Endothelial cell of umbilical vein (primary cell): ENCODE results near the gene LMTK2. TPM values are rescaled to one million over a fixed set of nuclear protein-coding genes. Genes with fewer than 3 reads are reported as not detected.

Experiments
- BruUV-seq: library from RNA; stranded (reverse); fragments of 400-500 nt; replicated peaks from 2 replicates; lab custom pipeline; 2021; lab: Mats Ljungman, UMichigan
- CTCF ChIA-PET: fragments of 300-600, 350-600 bp; sonication (Branson Sonifier 250); formaldehyde crosslinking; loops from one replicate; lab custom pipeline; 2021; ENCODE audit warnings: antibody characterized with exemption, inconsistent platforms; lab: Charles Lee
- POLR2A ChIA-PET: fragments of 300-600, 350-600 bp; sonication (Branson Sonifier 250); formaldehyde crosslinking; loops from one replicate; lab custom pipeline; 2021; ENCODE audit warnings: antibody characterized with exemption, inconsistent platforms; lab: Charles Lee
- DNase-seq: peaks from one replicate; pipeline ENCODE4 v3.0.0-alpha.2; 2011; ENCODE audit warnings: low read depth, low spot score
- FAIRE-seq: peaks from 2 replicates; lab custom pipeline; 2011; peaks lifted over from hg19 to GRCh38; lab: Jason Lieb, UNC
- H2AFZ ChIP-seq: 2 replicates; pipeline ENCODE4 v1.6.0; 2012; ENCODE audit warnings: low read depth, low read length, control low read depth, inconsistent platforms
- H3K27ac ChIP-seq: 2 replicates; pipeline ENCODE4 v1.5.1; 2011; ENCODE audit warnings: low read depth, mild to moderate bottlenecking, control low read depth, low read length, moderate library complexity; ENCODE audit not compliant: insufficient read depth
- H3K27me3 ChIP-seq, 2 experiments: 2 replicates each; pipeline versions ENCODE4 v1.6.0 to v1.6.1; 2011; ENCODE audit warnings: low read length in 2 of 2, mixed read lengths in 1 of 2; ENCODE audit not compliant: control insufficient read depth in 2 of 2, insufficient read depth in 2 of 2
- H3K36me3 ChIP-seq, 2 experiments: 2 replicates in 1 of 2; 3 replicates in 1 of 2; pipeline ENCODE4 v1.5.1; 2011; ENCODE audit warnings: low read length in 2 of 2, mild to moderate bottlenecking in 1 of 2, moderate library complexity in 1 of 2; ENCODE audit not compliant: control insufficient read depth in 2 of 2, insufficient read depth in 2 of 2; ENCODE audit errors: extremely low read depth in 1 of 2
- H3K4me1 ChIP-seq: 3 replicates; pipeline ENCODE4 v1.5.1; 2011; ENCODE audit warnings: mild to moderate bottlenecking, low read length; ENCODE audit not compliant: control insufficient read depth, insufficient read depth; ENCODE audit errors: extremely low read depth
- H3K4me2 ChIP-seq: 2 replicates; pipeline ENCODE4 v1.6.1; 2011; ENCODE audit warnings: low read length, control low read depth, mixed read lengths; ENCODE audit not compliant: insufficient read depth
- H3K4me3 ChIP-seq, 3 experiments: fragments of 200-600 bp in 1 of 3; sonication (generic), shearing (Covaris generic) in 1 of 3; replicated peaks in 1 of 3; 2 replicates each; pipeline ENCODE4 v1.5.1; 2011 to 2016; ENCODE audit warnings: control low read depth in 3 of 3, low read length in 3 of 3, mild to moderate bottlenecking in 2 of 3, inconsistent platforms in 1 of 3, low read depth in 1 of 3, moderate library complexity in 1 of 3; ENCODE audit not compliant: insufficient read depth in 1 of 3
- H3K79me2 ChIP-seq: 2 replicates; pipeline ENCODE4 v1.6.0; 2012; ENCODE audit warnings: low read length, inconsistent platforms; ENCODE audit not compliant: control insufficient read depth, insufficient read depth
- H3K9ac ChIP-seq: replicated peaks from 2 replicates; pipeline ENCODE3; 2011; ENCODE audit warnings: low read length, control low read depth; ENCODE audit not compliant: insufficient read depth; ENCODE audit errors: extremely low read depth
- H3K9me1 ChIP-seq: replicated peaks from 3 replicates; pipeline ENCODE4 v1.6.0; 2011; ENCODE audit warnings: mild to moderate bottlenecking, low read length; ENCODE audit not compliant: control insufficient read depth, insufficient read depth; ENCODE audit errors: extremely low read depth
- H3K9me3 ChIP-seq: replicated peaks from 2 replicates; pipeline ENCODE4 v1.5.1; 2012; ENCODE audit warnings: low read length, inconsistent platforms; ENCODE audit not compliant: control insufficient read depth, insufficient read depth
- H4K20me1 ChIP-seq: replicated peaks from 2 replicates; pipeline ENCODE3; 2011; ENCODE audit warnings: mild to moderate bottlenecking, low read length; ENCODE audit not compliant: control insufficient read depth, insufficient read depth; ENCODE audit errors: extremely low read depth
- CTCF ChIP-seq, 2 donors: IDR thresholded peaks; 1 replicate in 1 of 2; 2 replicates in 1 of 2; pipeline ENCODE4 v1.5.1; 2011; ENCODE audit warnings: low read length in 2 of 2, mild to moderate bottlenecking in 2 of 2, moderate library complexity in 2 of 2, control low read depth in 1 of 2, inconsistent platforms in 1 of 2, low read depth in 1 of 2; ENCODE audit not compliant: insufficient read depth in 1 of 2; ENCODE audit errors: extremely low read depth in 1 of 2
- EZH2 ChIP-seq: IDR thresholded peaks from 2 replicates; pipeline ENCODE4 v1.6.1; 2012; ENCODE audit warnings: borderline replicate concordance, low read depth, mild to moderate bottlenecking, moderate library complexity, low read length, inconsistent platforms; ENCODE audit not compliant: severe bottlenecking
- FOS ChIP-seq: IDR thresholded peaks from 2 replicates; pipeline ENCODE4 v1.6.1; 2011; ENCODE audit warnings: mild to moderate bottlenecking, low read length, moderate library complexity, borderline replicate concordance; ENCODE audit not compliant: insufficient read depth
- GATA2 ChIP-seq: IDR thresholded peaks from 2 replicates; pipeline ENCODE4 v1.7.0; 2011; ENCODE audit warnings: low read depth, mild to moderate bottlenecking, moderate library complexity, mixed read lengths, low read length; ENCODE audit not compliant: insufficient read length, insufficient read depth
- JUN ChIP-seq: IDR thresholded peaks from 2 replicates; pipeline ENCODE4 v1.6.1; 2011; ENCODE audit warnings: borderline replicate concordance, low read depth; ENCODE audit not compliant: insufficient read length, insufficient read depth
- MAX ChIP-seq: IDR thresholded peaks from 2 replicates; pipeline ENCODE4 v1.6.1; 2011; ENCODE audit not compliant: insufficient read depth, insufficient read length
- MYC ChIP-seq: IDR thresholded peaks from one replicate; pipeline ENCODE4 v1.6.1; 2011; ENCODE audit warnings: mild to moderate bottlenecking, low read depth, low read length
- POLR2A ChIP-seq: IDR thresholded peaks from 2 replicates; pipeline ENCODE4 v1.6.1; 2012; ENCODE audit warnings: low read depth, mild to moderate bottlenecking, control low read depth, low read length
- POLR2AphosphoS5 ChIP-seq: IDR thresholded peaks from 2 replicates; pipeline ENCODE4 v1.6.1; 2012; ENCODE audit warnings: low read depth, mild to moderate bottlenecking, control low read depth, low read length, moderate library complexity; ENCODE audit not compliant: insufficient read depth
- dilution Hi-C: fragments of 300-500 bp; cut with MboI; formaldehyde crosslinking; loops from one replicate; pipeline ENCODE4 v1.15.0; 2019; ENCODE audit warnings: low sequenced_read_pairs; ENCODE audit not compliant: extremely low pct_ligation_motif_present
- intact Hi-C: fragments of 100-400 bp; cut with micrococcal nuclease; formaldehyde crosslinking; loops from one replicate; pipeline ENCODE4 v1.10.0; 2022
- polyA plus RNA-seq, 4 experiments: library from polyadenylated mRNA; depleted of rRNA in 3 of 4; stranded (reverse) in 3 of 4; unstranded in 1 of 4; fragments of >200 nt; gene quantifications; 2 replicates each; pipeline versions ENCODE4 v1.2.1 to v1.2.3, GENCODE V29; 2011 to 2012; ENCODE audit warnings: missing spikeins in 1 of 4
- total RNA-seq: library from RNA; stranded (reverse); gene quantifications from 2 replicates; pipeline ENCODE4 v1.2.3, GENCODE V29; 2021

LMTK2 gene
- total and polyA plus RNA-seq, 2 donors (not counting 3 experiments of a cell fraction or from before 2014, with no cell fraction given): 5.9 to 13.8 TPM

GRCh38 chr7:98252425-98253054, 145.9 kb downstream of the LMTK2 start:
- Histone ChIP-seq H3K4me2 (peak overlapping the region; percentile 80), H3K36me3 (no peaks in the 10 kb centered on the region), H3K27ac (peak overlapping the region; percentile 58), H3K79me2 (peaks cover 34% of the 10 kb centered on the region), H3K9ac (peak overlapping the region; percentile 81), H3K9me1 (no peaks in the 10 kb centered on the region), H2AFZ (peak overlapping the region; percentile 72), H4K20me1 (no peaks in the 10 kb centered on the region), H3K9me3 (no peaks in the 10 kb centered on the region), H3K4me1 (peaks cover 43% of the 10 kb centered on the region), H3K27me3 (no peaks in the 10 kb centered on the region), H3K4me3 (peak overlapping the region; percentile 53 to 96 (median 65))
- intact Hi-C loops (loop anchor here (1.0 kb wide), 1 partner anchor 32 kb away; no protein-coding TSS in a partner anchor), dilution Hi-C loops (no loop called here)
- POLR2A ChIA-PET: no interaction called here
- DNase-seq: no peak
- TF ChIP-seq MAX (no peak), FOS (no peak), POLR2A (peak; percentile 35), EZH2 (no peak), MYC (no peak)
- CTCF ChIA-PET: interaction anchor here (1.3 to 3.2 kb wide), 3 partner anchors 14 to 22 kb away, joined by 3 to 12 read pairs (median 4); no protein-coding TSS in a partner anchor
- BruUV-seq: TSS peak; percentile 3
- FAIRE-seq: no peak

GRCh38 chr7:98254516-98254915, 147.9 kb downstream of the LMTK2 start:
- H3K9ac ChIP-seq: no peak overlapping the region
- H3K27ac ChIP-seq: no peak overlapping the region
- BruUV-seq: no TSS peak
- FAIRE-seq: no peak
- intact Hi-C loops (no loop called here), dilution Hi-C loops (no loop called here)
- H2AFZ ChIP-seq: no peak overlapping the region
- no peaks in the 10 kb centered on the region for H3K9me3 ChIP-seq
- H3K9me1 ChIP-seq: no peaks in the 10 kb centered on the region
- DNase-seq: no peak
- no peak overlapping the region for H3K4me3 ChIP-seq
- TF ChIP-seq POLR2AphosphoS5 (no peak), JUN (no peak), FOS (no peak), GATA2 (no peak), POLR2A (no peak), CTCF (IDR thresholded peaks at IDR 0.05; ENCODE audit: extremely low read depth in 1 of 2, insufficient read depth in 1 of 2, low read depth in 1 of 2, low read length in 2 of 2) (no peak), MAX (no peak), MYC (no peak), EZH2 (no peak)
- peaks cover 31% of the 10 kb centered on the region for H3K79me2 ChIP-seq
- no peak overlapping the region for H3K4me2 ChIP-seq
- ChIA-PET CTCF (interaction anchor here (0.7 to 3.2 kb wide), 2 partner anchors 12 to 524 kb away, joined by 3 to 12 read pairs; no protein-coding TSS in a partner anchor), POLR2A (interaction anchor here (0.6 kb wide), 1 partner anchor 166 kb away, joined by 4 read pairs; no protein-coding TSS in a partner anchor)
- no peaks in the 10 kb centered on the region for H3K27me3 ChIP-seq
- no peaks in the 10 kb centered on the region for H3K36me3 ChIP-seq
- H4K20me1 ChIP-seq: no peaks in the 10 kb centered on the region
- H3K4me1 ChIP-seq: peaks cover 27% of the 10 kb centered on the region
